HepG2 (cell line): ENCODE measurements around the gene CRK. TPM values are rescaled to one million over a fixed set of nuclear protein-coding genes. Genes with fewer than 3 reads are reported as not detected.

Experiments
- MEIS1 ChIP-seq: sonication (generic); formaldehyde crosslinking; IDR thresholded peaks from 2 replicates; pipeline ENCODE4 v1.9.0; 2021; ENCODE audit warnings: mild to moderate bottlenecking, missing genetic modification reagents, moderate library complexity, borderline replicate concordance
- SETDB1 ChIP-seq: sonication (generic); formaldehyde crosslinking; IDR thresholded peaks from 2 replicates; pipeline ENCODE4 v1.5.1; 2020; ENCODE audit warnings: missing genetic modification reagents, mild to moderate bottlenecking, borderline replicate concordance
- SMC3 ChIP-seq: IDR thresholded peaks from 2 replicates; pipeline ENCODE4 v1.6.1; 2011; ENCODE audit warnings: low read length, improper control_type of control experiment
- TEAD3 ChIP-seq: optimal IDR thresholded peaks from 2 replicates; pipeline ENCODE3; 2016; ENCODE audit warnings: borderline replicate concordance
- ZBTB1 ChIP-seq: sonication (generic); formaldehyde crosslinking; IDR thresholded peaks from 2 replicates; pipeline ENCODE4 v1.4.0; 2020; ENCODE audit warnings: missing genetic modification reagents, borderline replicate concordance
- ZBTB7B ChIP-seq: sonication (generic); formaldehyde crosslinking; IDR thresholded peaks from 2 replicates; pipeline ENCODE4 v1.4.0; 2020; ENCODE audit warnings: missing genetic modification reagents
- ZFP36 ChIP-seq: fragments of 150-350 bp; IDR thresholded peaks from 2 replicates; pipeline ENCODE4 v1.6.1; 2018; ENCODE audit warnings: borderline replicate concordance, low read length, low read depth; ENCODE audit not compliant: partially characterized antibody
- ZNF160 ChIP-seq: sonication (generic); formaldehyde crosslinking; IDR thresholded peaks from 2 replicates; pipeline ENCODE4 v1.8.0; 2022; ENCODE audit warnings: mild to moderate bottlenecking, inconsistent platforms, missing genetic modification reagents
- ZNF773 ChIP-seq: sonication (generic); formaldehyde crosslinking; IDR thresholded peaks from 2 replicates; pipeline ENCODE4 v1.4.0; 2020; ENCODE audit warnings: missing genetic modification reagents, borderline replicate concordance
- polyA plus RNA-seq, 8 experiments: library from polyadenylated mRNA; depleted of rRNA in 3 of 8; stranded (reverse) in 7 of 8; unstranded in 1 of 8; fragments of >200 nt; fragmentation: Illumina TruSeq in 4 of 8; extraction: Trizol in 4 of 8; gene quantifications; 2 replicates each; pipeline versions ENCODE4 v1.2.1 to v1.2.3, GENCODE V29; 2011 to 2016; ENCODE audit warnings: low read depth in 4 of 8, missing spikeins in 1 of 8, mixed read lengths in 1 of 8; ENCODE audit not compliant: insufficient read depth in 1 of 8
- total RNA-seq, 5 experiments: library from RNA; depleted of rRNA; stranded (reverse); fragments of >200 nt; fragmentation: Illumina TruSeq; extraction: Trizol; gene quantifications; 2 replicates each; pipeline ENCODE4 v1.2.3, GENCODE V29; 2016; ENCODE audit warnings: low read depth in 1 of 5
- TF ChIP-seq, protein P1 (sequence below): sonication (generic); formaldehyde crosslinking; IDR thresholded peaks from 2 replicates; pipeline ENCODE4 v1.9.0; 2021; ENCODE audit warnings: mild to moderate bottlenecking, missing genetic modification reagents
- TF ChIP-seq, protein P2 (sequence below): sonication (generic); formaldehyde crosslinking; IDR thresholded peaks from 2 replicates; pipeline ENCODE4 v1.4.0; 2020; ENCODE audit warnings: missing genetic modification reagents
- TF ChIP-seq, protein P3 (sequence below): IDR thresholded peaks from 2 replicates; pipeline ENCODE4 v1.6.1; 2012; ENCODE audit warnings: inconsistent platforms
- TF ChIP-seq, protein P4 (sequence below): sonication (generic); formaldehyde crosslinking; conservative IDR thresholded peaks from 2 replicates; pipeline ENCODE4 v1.8.0; 2022; ENCODE audit warnings: missing genetic modification reagents
- TF ChIP-seq, protein P5 (sequence below): sonication (generic); formaldehyde crosslinking; IDR thresholded peaks from 2 replicates; pipeline ENCODE4 v1.8.1; 2022; ENCODE audit warnings: low read depth, mild to moderate bottlenecking, missing genetic modification reagents

The CRK gene
- total and polyA plus RNA-seq, 2 of the 13 experiments (the other 11 are each of a cell fraction or from before 2014, with no cell fraction given) = 47.4 to 54.2 TPM

DNA sequence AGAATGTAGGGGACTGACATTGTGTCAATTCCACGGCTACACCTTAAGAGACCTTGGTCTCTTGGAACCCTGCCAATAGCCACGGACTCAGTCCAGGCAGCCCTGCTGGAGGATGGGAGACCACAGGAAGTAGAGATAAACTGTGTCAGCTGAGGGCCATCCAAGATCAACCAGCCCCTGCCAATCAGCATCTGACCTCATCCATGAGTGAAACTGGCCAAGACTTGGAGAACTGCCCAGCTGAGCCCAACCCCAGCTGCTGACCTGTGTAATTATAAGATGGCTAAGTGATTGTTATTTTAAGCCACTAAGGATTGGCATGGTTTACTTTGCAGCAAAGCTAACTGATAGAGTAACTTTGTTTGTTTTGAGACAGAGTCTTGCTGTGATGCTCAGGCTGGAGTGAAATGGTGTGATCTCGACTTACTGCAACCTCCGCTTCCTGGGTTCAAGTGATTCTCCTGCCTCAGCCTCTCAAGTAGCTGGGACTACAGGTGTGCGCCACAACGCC lies 42.7 kb downstream of the CRK start (continued):
- TF ChIP-seq, protein P1, sequence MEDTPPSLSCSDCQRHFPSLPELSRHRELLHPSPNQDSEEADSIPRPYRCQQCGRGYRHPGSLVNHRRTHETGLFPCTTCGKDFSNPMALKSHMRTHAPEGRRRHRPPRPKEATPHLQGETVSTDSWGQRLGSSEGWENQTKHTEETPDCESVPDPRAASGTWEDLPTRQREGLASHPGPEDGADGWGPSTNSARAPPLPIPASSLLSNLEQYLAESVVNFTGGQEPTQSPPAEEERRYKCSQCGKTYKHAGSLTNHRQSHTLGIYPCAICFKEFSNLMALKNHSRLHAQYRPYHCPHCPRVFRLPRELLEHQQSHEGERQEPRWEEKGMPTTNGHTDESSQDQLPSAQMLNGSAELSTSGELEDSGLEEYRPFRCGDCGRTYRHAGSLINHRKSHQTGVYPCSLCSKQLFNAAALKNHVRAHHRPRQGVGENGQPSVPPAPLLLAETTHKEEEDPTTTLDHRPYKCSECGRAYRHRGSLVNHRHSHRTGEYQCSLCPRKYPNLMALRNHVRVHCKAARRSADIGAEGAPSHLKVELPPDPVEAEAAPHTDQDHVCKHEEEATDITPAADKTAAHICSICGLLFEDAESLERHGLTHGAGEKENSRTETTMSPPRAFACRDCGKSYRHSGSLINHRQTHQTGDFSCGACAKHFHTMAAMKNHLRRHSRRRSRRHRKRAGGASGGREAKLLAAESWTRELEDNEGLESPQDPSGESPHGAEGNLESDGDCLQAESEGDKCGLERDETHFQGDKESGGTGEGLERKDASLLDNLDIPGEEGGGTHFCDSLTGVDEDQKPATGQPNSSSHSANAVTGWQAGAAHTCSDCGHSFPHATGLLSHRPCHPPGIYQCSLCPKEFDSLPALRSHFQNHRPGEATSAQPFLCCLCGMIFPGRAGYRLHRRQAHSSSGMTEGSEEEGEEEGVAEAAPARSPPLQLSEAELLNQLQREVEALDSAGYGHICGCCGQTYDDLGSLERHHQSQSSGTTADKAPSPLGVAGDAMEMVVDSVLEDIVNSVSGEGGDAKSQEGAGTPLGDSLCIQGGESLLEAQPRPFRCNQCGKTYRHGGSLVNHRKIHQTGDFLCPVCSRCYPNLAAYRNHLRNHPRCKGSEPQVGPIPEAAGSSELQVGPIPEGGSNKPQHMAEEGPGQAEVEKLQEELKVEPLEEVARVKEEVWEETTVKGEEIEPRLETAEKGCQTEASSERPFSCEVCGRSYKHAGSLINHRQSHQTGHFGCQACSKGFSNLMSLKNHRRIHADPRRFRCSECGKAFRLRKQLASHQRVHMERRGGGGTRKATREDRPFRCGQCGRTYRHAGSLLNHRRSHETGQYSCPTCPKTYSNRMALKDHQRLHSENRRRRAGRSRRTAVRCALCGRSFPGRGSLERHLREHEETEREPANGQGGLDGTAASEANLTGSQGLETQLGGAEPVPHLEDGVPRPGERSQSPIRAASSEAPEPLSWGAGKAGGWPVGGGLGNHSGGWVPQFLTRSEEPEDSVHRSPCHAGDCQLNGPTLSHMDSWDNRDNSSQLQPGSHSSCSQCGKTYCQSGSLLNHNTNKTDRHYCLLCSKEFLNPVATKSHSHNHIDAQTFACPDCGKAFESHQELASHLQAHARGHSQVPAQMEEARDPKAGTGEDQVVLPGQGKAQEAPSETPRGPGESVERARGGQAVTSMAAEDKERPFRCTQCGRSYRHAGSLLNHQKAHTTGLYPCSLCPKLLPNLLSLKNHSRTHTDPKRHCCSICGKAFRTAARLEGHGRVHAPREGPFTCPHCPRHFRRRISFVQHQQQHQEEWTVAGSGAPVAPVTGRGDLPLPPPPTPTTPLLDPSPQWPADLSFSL (CRISPR knock-in tag) = no peak
- TF ChIP-seq, protein P2, sequence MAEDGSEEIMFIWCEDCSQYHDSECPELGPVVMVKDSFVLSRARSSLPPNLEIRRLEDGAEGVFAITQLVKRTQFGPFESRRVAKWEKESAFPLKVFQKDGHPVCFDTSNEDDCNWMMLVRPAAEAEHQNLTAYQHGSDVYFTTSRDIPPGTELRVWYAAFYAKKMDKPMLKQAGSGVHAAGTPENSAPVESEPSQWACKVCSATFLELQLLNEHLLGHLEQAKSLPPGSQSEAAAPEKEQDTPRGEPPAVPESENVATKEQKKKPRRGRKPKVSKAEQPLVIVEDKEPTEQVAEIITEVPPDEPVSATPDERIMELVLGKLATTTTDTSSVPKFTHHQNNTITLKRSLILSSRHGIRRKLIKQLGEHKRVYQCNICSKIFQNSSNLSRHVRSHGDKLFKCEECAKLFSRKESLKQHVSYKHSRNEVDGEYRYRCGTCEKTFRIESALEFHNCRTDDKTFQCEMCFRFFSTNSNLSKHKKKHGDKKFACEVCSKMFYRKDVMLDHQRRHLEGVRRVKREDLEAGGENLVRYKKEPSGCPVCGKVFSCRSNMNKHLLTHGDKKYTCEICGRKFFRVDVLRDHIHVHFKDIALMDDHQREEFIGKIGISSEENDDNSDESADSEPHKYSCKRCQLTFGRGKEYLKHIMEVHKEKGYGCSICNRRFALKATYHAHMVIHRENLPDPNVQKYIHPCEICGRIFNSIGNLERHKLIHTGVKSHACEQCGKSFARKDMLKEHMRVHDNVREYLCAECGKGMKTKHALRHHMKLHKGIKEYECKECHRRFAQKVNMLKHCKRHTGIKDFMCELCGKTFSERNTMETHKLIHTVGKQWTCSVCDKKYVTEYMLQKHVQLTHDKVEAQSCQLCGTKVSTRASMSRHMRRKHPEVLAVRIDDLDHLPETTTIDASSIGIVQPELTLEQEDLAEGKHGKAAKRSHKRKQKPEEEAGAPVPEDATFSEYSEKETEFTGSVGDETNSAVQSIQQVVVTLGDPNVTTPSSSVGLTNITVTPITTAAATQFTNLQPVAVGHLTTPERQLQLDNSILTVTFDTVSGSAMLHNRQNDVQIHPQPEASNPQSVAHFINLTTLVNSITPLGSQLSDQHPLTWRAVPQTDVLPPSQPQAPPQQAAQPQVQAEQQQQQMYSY (CRISPR knock-in tag) = no peak
- TF ChIP-seq ZNF773 (CRISPR knock-in tag) = no peak
- no peak for TF ChIP-seq ZBTB1
- TF ChIP-seq, protein P3, sequence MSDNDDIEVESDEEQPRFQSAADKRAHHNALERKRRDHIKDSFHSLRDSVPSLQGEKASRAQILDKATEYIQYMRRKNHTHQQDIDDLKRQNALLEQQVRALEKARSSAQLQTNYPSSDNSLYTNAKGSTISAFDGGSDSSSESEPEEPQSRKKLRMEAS = no peak
- TF ChIP-seq, protein P4, sequence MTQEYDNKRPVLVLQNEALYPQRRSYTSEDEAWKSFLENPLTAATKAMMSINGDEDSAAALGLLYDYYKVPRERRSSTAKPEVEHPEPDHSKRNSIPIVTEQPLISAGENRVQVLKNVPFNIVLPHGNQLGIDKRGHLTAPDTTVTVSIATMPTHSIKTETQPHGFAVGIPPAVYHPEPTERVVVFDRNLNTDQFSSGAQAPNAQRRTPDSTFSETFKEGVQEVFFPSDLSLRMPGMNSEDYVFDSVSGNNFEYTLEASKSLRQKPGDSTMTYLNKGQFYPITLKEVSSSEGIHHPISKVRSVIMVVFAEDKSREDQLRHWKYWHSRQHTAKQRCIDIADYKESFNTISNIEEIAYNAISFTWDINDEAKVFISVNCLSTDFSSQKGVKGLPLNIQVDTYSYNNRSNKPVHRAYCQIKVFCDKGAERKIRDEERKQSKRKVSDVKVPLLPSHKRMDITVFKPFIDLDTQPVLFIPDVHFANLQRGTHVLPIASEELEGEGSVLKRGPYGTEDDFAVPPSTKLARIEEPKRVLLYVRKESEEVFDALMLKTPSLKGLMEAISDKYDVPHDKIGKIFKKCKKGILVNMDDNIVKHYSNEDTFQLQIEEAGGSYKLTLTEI (CRISPR knock-in tag) = no peak
- TF ChIP-seq ZBTB7B = 0 out of 2 replicates have a peak, but pooled peaks have one; percentile 32
- TF ChIP-seq SMC3 = no peak
- 0 out of 2 replicates have a peak, but pooled peaks have one; percentile 53 for TF ChIP-seq MEIS1 (CRISPR knock-in tag)
- peak; percentile 34 for TF ChIP-seq TEAD3 (CRISPR knock-in tag)
- TF ChIP-seq ZNF160 (CRISPR knock-in tag) = peak; percentile 4; the same call in 1 of the 2 replicates
- TF ChIP-seq, protein P5, sequence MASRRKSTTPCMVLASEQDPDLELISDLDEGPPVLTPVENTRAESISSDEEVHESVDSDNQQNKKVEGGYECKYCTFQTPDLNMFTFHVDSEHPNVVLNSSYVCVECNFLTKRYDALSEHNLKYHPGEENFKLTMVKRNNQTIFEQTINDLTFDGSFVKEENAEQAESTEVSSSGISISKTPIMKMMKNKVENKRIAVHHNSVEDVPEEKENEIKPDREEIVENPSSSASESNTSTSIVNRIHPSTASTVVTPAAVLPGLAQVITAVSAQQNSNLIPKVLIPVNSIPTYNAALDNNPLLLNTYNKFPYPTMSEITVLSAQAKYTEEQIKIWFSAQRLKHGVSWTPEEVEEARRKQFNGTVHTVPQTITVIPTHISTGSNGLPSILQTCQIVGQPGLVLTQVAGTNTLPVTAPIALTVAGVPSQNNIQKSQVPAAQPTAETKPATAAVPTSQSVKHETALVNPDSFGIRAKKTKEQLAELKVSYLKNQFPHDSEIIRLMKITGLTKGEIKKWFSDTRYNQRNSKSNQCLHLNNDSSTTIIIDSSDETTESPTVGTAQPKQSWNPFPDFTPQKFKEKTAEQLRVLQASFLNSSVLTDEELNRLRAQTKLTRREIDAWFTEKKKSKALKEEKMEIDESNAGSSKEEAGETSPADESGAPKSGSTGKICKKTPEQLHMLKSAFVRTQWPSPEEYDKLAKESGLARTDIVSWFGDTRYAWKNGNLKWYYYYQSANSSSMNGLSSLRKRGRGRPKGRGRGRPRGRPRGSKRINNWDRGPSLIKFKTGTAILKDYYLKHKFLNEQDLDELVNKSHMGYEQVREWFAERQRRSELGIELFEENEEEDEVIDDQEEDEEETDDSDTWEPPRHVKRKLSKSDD (CRISPR knock-in tag) = peak; percentile 22; the same call in 1 of the 2 replicates
- no peak for TF ChIP-seq SETDB1 (CRISPR knock-in tag)
- no peak for TF ChIP-seq ZFP36
